Subcutaneous adipose tissue (tissue), 4 donors: Measurements from ENCODE around the gene ALDH5A1. TPM values are rescaled to one million over a fixed set of nuclear protein-coding genes. Genes with fewer than 3 reads are reported as not detected.

Experiments
- total RNA-seq, 4 donors: library from RNA; depleted of rRNA; stranded (reverse); fragments of >200 nt; gene quantifications; one replicate each; pipeline ENCODE4 v1.1.0, GENCODE V29; 2016
- TF ChIP-seq, protein P1 (sequence below): fragments of 450-650 bp; IDR thresholded peaks from one replicate; pipeline ENCODE4 v1.5.1; 2016; ENCODE audit warnings: low read depth, mild to moderate bottlenecking, control low read depth, antibody characterized with exemption, moderate library complexity

The ALDH5A1 gene
- total RNA-seq, 4 donors from 2014 or later: 4.4 to 13.4 (median 7.1) TPM

DNA sequence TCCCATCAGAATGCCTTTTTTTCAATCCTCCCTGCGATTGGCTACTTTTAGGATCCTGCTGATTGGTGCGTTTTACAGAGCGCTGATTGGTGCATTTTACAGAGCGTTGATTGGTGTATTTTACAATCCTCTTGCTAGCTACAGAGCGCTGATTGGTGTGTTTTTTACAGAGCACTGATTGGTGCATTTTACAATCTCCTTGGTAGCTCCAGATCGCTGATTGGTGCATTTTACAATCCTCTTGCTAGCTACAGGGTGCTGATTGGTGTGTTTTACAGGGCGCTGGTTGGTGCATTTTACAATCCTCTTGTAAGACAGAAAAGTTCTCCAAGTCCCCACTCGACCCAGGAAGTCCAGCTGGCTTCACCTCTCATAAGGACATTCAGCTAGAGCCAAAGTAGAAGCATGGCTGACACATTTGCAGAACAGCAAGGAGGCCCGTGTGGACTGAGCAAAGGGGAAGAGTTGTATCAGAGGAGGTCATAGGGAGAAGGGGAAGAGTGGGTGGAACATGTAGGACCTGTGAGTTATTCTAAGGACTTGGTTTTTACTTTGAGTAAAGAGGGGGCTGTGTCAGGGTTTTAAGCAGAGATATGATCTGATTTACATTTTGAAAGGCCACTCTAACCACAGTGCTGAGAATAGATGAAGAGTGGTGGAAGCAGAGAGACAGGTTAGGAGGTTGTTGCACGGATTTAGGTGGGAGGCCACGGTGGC, 2.6 kb downstream of the ALDH5A1 start:
- TF ChIP-seq, protein P1, sequence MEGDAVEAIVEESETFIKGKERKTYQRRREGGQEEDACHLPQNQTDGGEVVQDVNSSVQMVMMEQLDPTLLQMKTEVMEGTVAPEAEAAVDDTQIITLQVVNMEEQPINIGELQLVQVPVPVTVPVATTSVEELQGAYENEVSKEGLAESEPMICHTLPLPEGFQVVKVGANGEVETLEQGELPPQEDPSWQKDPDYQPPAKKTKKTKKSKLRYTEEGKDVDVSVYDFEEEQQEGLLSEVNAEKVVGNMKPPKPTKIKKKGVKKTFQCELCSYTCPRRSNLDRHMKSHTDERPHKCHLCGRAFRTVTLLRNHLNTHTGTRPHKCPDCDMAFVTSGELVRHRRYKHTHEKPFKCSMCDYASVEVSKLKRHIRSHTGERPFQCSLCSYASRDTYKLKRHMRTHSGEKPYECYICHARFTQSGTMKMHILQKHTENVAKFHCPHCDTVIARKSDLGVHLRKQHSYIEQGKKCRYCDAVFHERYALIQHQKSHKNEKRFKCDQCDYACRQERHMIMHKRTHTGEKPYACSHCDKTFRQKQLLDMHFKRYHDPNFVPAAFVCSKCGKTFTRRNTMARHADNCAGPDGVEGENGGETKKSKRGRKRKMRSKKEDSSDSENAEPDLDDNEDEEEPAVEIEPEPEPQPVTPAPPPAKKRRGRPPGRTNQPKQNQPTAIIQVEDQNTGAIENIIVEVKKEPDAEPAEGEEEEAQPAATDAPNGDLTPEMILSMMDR: no peak

DNA sequence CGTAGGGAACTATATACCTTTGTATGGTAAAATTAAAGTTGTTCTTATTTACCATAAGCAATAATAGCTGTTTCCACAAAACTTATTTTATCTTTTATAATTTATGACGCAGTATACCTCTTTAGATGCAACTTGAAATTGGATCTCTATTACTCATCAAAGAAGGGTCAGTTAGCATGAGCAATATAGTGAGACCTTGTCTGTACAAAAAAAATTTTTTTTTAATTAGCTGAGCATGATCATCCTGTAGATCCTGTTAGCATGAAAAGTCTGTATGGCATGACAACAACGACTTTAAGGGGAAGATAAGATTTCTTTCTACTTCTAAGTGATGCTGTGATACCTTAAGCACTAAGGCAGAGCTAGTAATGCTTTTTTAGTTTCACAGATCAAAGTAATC, 5.9 kb downstream of the ALDH5A1 start:
- TF ChIP-seq, protein P1: no peak

DNA sequence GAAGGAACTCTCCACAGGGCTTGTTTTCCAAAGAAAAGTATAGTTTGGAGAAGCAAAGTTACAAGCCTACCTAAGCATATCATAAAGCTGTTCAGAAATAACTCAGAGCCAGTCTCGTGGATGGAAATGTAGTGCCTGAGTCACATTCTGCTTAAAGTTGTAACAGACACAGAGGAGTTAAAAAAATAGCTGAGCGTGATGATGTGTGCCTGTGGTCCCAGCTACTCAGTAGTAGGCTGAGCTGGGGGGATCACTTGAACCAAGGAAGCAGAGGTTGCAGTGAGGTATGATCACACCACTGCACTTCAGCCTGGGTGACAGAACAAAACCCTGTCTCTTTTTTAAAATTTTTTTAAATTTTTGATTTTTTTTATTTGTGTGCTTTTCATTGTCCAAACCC, 6.6 kb downstream of the ALDH5A1 start:
- TF ChIP-seq, protein P1: no peak

DNA sequence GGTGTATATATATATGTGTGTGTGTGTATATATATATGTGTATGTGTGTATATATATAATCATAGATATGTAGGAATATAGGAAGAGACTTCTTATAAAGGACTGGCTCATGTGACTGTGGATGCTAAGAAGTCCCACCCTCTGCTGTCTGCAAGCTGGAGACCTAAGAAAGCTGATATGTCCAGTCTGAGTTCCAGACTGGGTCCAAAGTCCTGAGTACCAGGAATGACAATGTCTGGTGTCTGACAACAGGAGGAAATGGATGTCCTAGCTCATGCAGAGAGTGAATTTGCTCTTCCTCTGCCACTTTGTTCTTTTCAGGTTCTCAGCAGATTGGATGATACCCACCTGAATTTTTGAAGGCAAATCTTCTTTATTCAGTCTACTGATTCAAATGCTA, 7.1 kb downstream of the ALDH5A1 start:
- TF ChIP-seq, protein P1: no peak

DNA sequence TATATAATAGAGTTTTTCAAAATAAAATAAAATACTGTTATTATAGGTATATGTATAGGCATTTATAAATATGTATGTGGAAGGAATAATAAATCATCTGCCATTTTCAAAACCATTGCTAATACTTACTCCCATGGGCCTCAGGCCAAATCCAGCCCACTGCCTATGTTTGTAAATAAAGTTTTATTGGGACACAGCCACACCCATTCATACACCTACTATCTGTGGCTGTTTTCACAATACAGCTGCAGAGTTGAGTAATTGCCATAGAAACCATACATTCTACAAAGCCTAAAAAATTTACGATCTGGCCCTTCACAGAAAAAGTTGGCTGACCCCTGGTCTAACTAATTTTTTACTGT, 9.5 kb downstream of the ALDH5A1 start:
- TF ChIP-seq, protein P1: no peak

DNA sequence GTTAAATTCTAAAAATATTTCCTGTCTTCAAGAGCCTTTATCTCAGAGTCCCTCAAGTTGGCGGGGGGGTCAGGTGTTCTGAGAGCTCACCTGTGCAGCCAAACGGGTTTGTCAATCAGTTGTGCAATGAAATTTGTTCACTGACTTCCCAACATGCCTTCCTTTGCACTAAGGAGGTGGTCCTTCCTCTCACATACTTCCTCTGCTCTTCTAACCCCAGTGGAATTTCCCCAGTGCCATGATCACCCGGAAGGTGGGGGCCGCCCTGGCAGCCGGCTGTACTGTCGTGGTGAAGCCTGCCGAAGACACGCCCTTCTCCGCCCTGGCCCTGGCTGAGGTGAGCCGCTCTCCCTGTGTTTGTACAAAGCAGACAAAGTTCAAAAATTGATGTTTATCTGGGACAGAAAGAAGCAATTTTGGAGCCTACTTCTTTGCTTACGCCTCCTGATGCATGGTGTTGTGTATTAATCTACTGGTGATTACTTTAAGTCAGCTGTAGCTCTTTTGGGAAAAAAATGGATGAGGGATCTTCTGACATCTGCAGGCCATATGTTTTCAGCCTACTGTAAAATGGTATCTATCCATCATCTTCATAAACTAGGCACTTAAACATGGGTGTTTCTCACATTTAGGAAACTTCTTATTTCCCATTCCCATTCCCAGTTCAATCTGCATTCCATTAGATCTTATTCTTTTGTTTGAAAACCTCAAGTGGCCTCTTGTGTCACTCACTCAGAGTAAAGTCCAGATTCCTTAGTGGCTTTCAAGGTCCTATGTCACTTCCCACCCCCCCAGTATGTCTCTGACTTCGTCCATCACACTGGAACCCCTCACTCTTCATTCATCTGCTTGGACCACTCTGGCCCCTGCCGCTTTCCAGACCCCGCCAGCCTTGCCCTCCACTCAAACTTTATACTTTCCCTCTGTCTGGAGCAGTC, 10.1 kb downstream of the ALDH5A1 start:
- TF ChIP-seq, protein P1: no peak

DNA sequence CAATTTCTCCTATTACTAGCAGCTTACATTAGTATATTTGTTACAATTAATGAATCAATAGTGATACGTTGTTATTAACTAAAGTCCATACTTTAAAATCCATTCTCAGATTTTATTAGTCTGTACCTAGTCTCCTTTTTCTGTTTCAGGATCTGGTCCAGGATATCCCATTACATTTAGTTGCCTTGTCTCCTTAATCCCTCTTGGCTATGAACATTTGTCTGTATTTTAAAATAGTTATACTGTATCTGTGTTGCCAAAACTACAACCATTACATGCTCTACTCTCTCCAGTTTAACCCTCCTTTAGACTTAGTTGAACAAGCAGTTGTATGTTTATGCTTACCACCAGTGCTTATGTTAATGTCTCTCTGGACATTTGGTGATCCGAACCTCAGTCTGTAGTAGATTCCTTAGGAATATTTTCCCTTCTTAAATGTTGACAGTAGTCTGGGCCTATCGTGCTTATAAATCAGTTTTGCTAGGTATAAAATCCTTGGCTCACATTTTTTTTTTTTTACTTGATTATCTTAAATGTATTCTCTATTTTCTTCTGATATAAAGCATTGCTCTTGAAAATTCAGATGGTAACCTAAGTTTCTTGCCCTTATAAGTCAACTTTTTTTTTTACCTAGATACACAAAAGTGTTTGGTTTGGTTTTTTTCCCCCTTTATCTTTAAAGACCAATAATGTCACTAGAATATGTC, 12.2 kb downstream of the ALDH5A1 start:
- TF ChIP-seq, protein P1: no peak
